ENCODE results near the gene NTN5.

- TF ChIP-seq CTCF (IDR thresholded peaks at IDR 0.05) (no peak), POLR2A (IDR thresholded peaks at IDR 0.05) (no peak), EP300 (IDR thresholded peaks at IDR 0.05) (no peak)
These were observed 29.9 kb upstream of the NTN5 start for GRCh38 chr19:48702701-48703100.

All from suprapubic skin (tissue), 3 donors.